SK-N-SH (cell line): ENCODE measurements around the gene KNG1.
A peak's percentile ranks its signal among the peaks of the same experiment; 100 is the strongest.

Experiments
- CTCF ChIP-seq: fragments of 200-600 bp; sonication (generic); IDR thresholded peaks from 2 replicates; pipeline ENCODE4 v1.6.1; 2017; ENCODE audit warnings: antibody characterized with exemption, mild to moderate bottlenecking, moderate library complexity
- EP300 ChIP-seq, 2 experiments: IDR thresholded peaks; 2 replicates each; pipeline versions ENCODE4 v1.4.0 to v1.6.1; 2012; ENCODE audit warnings: borderline replicate concordance in 1 of 2, low read depth in 1 of 2, low read length in 1 of 2
- EZH2phosphoT487 ChIP-seq: fragments of 200-600 bp; sonication (generic); IDR thresholded peaks from 2 replicates; pipeline ENCODE4 v1.6.1; 2017; ENCODE audit warnings: low read depth, mixed run types, mild to moderate bottlenecking, antibody characterized with exemption, moderate library complexity, borderline replicate concordance
- GABPA ChIP-seq: IDR thresholded peaks from 2 replicates; pipeline ENCODE4 v1.4.0; 2012; ENCODE audit warnings: low read depth, mild to moderate bottlenecking
- MAX ChIP-seq: IDR thresholded peaks from 2 replicates; pipeline ENCODE4 v1.4.0; 2012; ENCODE audit warnings: low read depth
- MEF2A ChIP-seq: IDR thresholded peaks from 2 replicates; pipeline ENCODE4 v1.4.0; 2012; ENCODE audit warnings: low read depth, borderline replicate concordance
- PBX3 ChIP-seq: IDR thresholded peaks from 2 replicates; pipeline ENCODE4; 2012
- POLR2AphosphoS5 ChIP-seq: IDR thresholded peaks from 2 replicates; pipeline ENCODE4 v1.6.1; 2012; ENCODE audit warnings: low read depth, low read length
- RAD21 ChIP-seq: IDR thresholded peaks from 2 replicates; pipeline ENCODE4 v1.6.1; 2012; ENCODE audit warnings: mild to moderate bottlenecking, low read length
- RCOR1 ChIP-seq: fragments of 150-350 bp; IDR thresholded peaks from 2 replicates; pipeline ENCODE4 v1.6.1; 2017; ENCODE audit warnings: antibody characterized with exemption, low read length
- REST ChIP-seq: IDR thresholded peaks from 2 replicates; pipeline ENCODE4 v1.6.1; 2012; ENCODE audit warnings: mild to moderate bottlenecking, low read depth, low read length, moderate library complexity
- RFX5 ChIP-seq: IDR thresholded peaks from 2 replicates; pipeline ENCODE4 v1.6.1; 2012; ENCODE audit warnings: mild to moderate bottlenecking, improper control_type of control experiment, low read length
- TCF12 ChIP-seq: IDR thresholded peaks from 2 replicates; pipeline ENCODE4 v1.4.0; 2012
- USF2 ChIP-seq: fragments of 150-350 bp; IDR thresholded peaks from 2 replicates; pipeline ENCODE4 v1.6.1; 2017; ENCODE audit warnings: antibody characterized with exemption, low read length, low read depth, borderline replicate concordance

GRCh38 chr3:186783731-186784515 is 66.8 kb downstream of the KNG1 start:
- TF ChIP-seq MEF2A (no peak), CTCF (no peak), RAD21 (no peak), RFX5 (no peak), PBX3 (peak; percentile 95), RCOR1 (no peak), EZH2phosphoT487 (no peak), MAX (peak; percentile 60; the same call in 1 of the 2 replicates), POLR2AphosphoS5 (no peak), REST (no peak; the same call in 1 of the 2 replicates), TCF12 (no peak), GABPA (no peak), EP300 (IDR thresholded peaks at IDR 0.05; ENCODE audit: borderline replicate concordance in 1 of 2, low read depth in 1 of 2, low read length in 1 of 2) (no peak), USF2 (no peak)
